WTC11 (cell line): ENCODE measurements around the gene RBM18. TPM values are rescaled to one million over a fixed set of nuclear protein-coding genes. Genes with fewer than 3 reads are reported as not detected.

ENCODE experiments used
- ATAC-seq: fragments of 200-7000 bp; cut with Tn5 transposase; 2 replicates; pipeline ENCODE4 v1.10.0; 2021; ENCODE audit warnings: mild to moderate bottlenecking, moderate library complexity
- CTCF ChIA-PET: fragments of 300-600 bp; sonication (Branson Sonifier 250); formaldehyde crosslinking; loops from one replicate; lab custom pipeline; 2021; ENCODE audit warnings: antibody characterized with exemption; lab: Charles Lee
- POLR2A ChIA-PET: fragments of 350-600 bp; sonication (Branson Sonifier 250); formaldehyde crosslinking; loops from one replicate; lab custom pipeline; 2021; ENCODE audit warnings: antibody characterized with exemption; lab: Charles Lee
- DNase-seq: peaks from one replicate; pipeline ENCODE4 v3.0.0; 2021; ENCODE audit warnings: low spot score
- H3K27ac Mint-ChIP-seq: 2 replicates; pipeline ENCODE4 v1.8.0; 2021; ENCODE audit warnings: mixed read lengths
- H3K27me3 Mint-ChIP-seq: 2 replicates; pipeline ENCODE4 v1.8.0; 2021; ENCODE audit warnings: low read depth, mild to moderate bottlenecking, moderate library complexity, mixed read lengths
- H3K36me3 Mint-ChIP-seq: 2 replicates; pipeline ENCODE4 v1.8.0; 2021; ENCODE audit warnings: mixed read lengths
- H3K4me1 Mint-ChIP-seq: 2 replicates; pipeline ENCODE4 v1.8.0; 2022; ENCODE audit warnings: mixed read lengths
- H3K4me3 Mint-ChIP-seq: 2 replicates; pipeline ENCODE4 v1.8.0; 2021; ENCODE audit warnings: mild to moderate bottlenecking, moderate library complexity, mixed read lengths
- H3K9me3 Mint-ChIP-seq: 2 replicates; pipeline ENCODE4 v1.8.0; 2021; ENCODE audit warnings: mixed read lengths
- ATF3 ChIP-seq: sonication (generic); formaldehyde crosslinking; conservative IDR thresholded peaks from 2 replicates; pipeline ENCODE4 v1.8.1; 2022; ENCODE audit warnings: mild to moderate bottlenecking, missing genetic modification reagents
- CDX4 ChIP-seq: fragments of 250-450 bp; sonication (Bioruptor Pico); IDR thresholded peaks from 2 replicates; pipeline ENCODE4 v1.9.0; 2021; ENCODE audit warnings: moderate library complexity, mild to moderate bottlenecking, inconsistent platforms, borderline replicate concordance
- E2F4 ChIP-seq: sonication (generic); formaldehyde crosslinking; IDR thresholded peaks from 2 replicates; pipeline ENCODE4 v1.8.1; 2022; ENCODE audit warnings: low read depth, mild to moderate bottlenecking, moderate library complexity, missing genetic modification reagents, borderline replicate concordance
- FOXP1 ChIP-seq: sonication (generic); formaldehyde crosslinking; IDR thresholded peaks from 2 replicates; pipeline ENCODE4 v1.8.0; 2022; ENCODE audit warnings: missing genetic modification reagents, mild to moderate bottlenecking, moderate library complexity, borderline replicate concordance
- GABPB1 ChIP-seq: sonication (generic); formaldehyde crosslinking; IDR thresholded peaks from 2 replicates; pipeline ENCODE4 v1.8.1; 2023; ENCODE audit warnings: mild to moderate bottlenecking, missing genetic modification reagents
- GRHL2 ChIP-seq: fragments of 250-450 bp; sonication (Bioruptor Pico); IDR thresholded peaks from 2 replicates; pipeline ENCODE4 v1.8.0; 2022; ENCODE audit warnings: mild to moderate bottlenecking, moderate library complexity; ENCODE audit not compliant: insufficient replicate concordance, severe bottlenecking
- NFATC4 ChIP-seq: fragments of 250-450 bp; sonication (Bioruptor Pico); IDR thresholded peaks from 2 replicates; pipeline ENCODE4 v1.9.0; 2021; ENCODE audit warnings: mild to moderate bottlenecking
- NR2C2 ChIP-seq: sonication (generic); formaldehyde crosslinking; IDR thresholded peaks from 2 replicates; pipeline ENCODE4 v1.8.0; 2022; ENCODE audit warnings: mild to moderate bottlenecking, missing genetic modification reagents
- SMAD4 ChIP-seq: sonication (generic); formaldehyde crosslinking; IDR thresholded peaks from 2 replicates; pipeline ENCODE4 v1.8.0; 2022; ENCODE audit warnings: mild to moderate bottlenecking, missing genetic modification reagents
- SOX15 ChIP-seq: fragments of 250-450 bp; sonication (Bioruptor Pico); IDR thresholded peaks from 2 replicates; pipeline ENCODE4 v1.9.0; 2021; ENCODE audit warnings: mild to moderate bottlenecking
- TEAD1 ChIP-seq: sonication (generic); formaldehyde crosslinking; IDR thresholded peaks from 2 replicates; pipeline ENCODE4 v1.8.0; 2022; ENCODE audit warnings: mild to moderate bottlenecking, missing genetic modification reagents
- TP53 ChIP-seq: sonication (generic); formaldehyde crosslinking; IDR thresholded peaks from 2 replicates; pipeline ENCODE4 v1.8.1; 2023; ENCODE audit warnings: mild to moderate bottlenecking, missing genetic modification reagents
- ZNF138 ChIP-seq: sonication (generic); formaldehyde crosslinking; conservative IDR thresholded peaks from 2 replicates; pipeline ENCODE4 v1.8.1; 2022; ENCODE audit warnings: mild to moderate bottlenecking, moderate library complexity, missing genetic modification reagents
- ZNF232 ChIP-seq: sonication (generic); formaldehyde crosslinking; IDR thresholded peaks from 2 replicates; pipeline ENCODE4 v1.8.0; 2022; ENCODE audit warnings: mild to moderate bottlenecking, missing genetic modification reagents
- ZNF263 ChIP-seq: sonication (generic); formaldehyde crosslinking; IDR thresholded peaks from 2 replicates; pipeline ENCODE4 v1.8.1; 2022; ENCODE audit warnings: low read depth, mild to moderate bottlenecking, moderate library complexity, missing genetic modification reagents
- ZNF416 ChIP-seq: fragments of 250-450 bp; sonication (Bioruptor Pico); IDR thresholded peaks from 2 replicates; pipeline ENCODE4 v1.9.0; 2021; ENCODE audit warnings: mild to moderate bottlenecking, inconsistent platforms
- ZNF423 ChIP-seq: fragments of 250-450 bp; sonication (Bioruptor Pico); IDR thresholded peaks from 2 replicates; pipeline ENCODE4 v2.1.2; 2022; ENCODE audit warnings: mild to moderate bottlenecking, moderate library complexity
- total RNA-seq: library from RNA; stranded (reverse); gene quantifications from 3 replicates; pipeline ENCODE4 v1.2.3, GENCODE V29; 2021
- TF ChIP-seq, protein P1 (sequence below): sonication (generic); formaldehyde crosslinking; IDR thresholded peaks from 2 replicates; pipeline ENCODE4 v1.8.0; 2023; ENCODE audit warnings: missing genetic modification reagents
- TF ChIP-seq, protein P2 (sequence below): sonication (generic); formaldehyde crosslinking; conservative IDR thresholded peaks from 2 replicates; pipeline ENCODE4 v1.8.1; 2023; ENCODE audit warnings: mild to moderate bottlenecking, low read depth, missing genetic modification reagents, moderate library complexity

RBM18 gene
- total RNA-seq, 1 experiment from 2014 or later = 11.4 TPM

DNA sequence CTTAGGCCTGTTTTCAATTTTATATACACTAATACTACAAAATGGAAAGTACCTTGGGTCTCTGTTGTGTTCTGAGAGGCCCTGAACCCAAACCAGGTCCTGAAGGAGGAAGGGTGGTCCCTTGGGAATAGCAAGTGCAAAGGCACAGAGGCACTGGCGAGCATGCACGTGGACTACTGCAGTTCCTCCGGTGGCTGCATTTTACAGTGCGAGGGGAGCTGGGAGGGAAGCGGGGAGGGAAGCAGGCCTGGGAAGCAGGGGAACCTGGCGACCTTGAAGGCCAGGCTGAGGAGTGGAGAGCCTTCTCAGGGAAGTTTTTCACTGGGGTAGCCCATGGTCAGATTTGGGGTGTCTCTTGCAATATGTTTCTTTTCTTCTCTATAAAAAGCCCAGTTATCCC is 71.0 kb downstream of the RBM18 start:
- DNase-seq (no peak), ATAC-seq (no peak)
- H3K4me3 Mint-ChIP-seq = no peak overlapping the region
- TF ChIP-seq NFATC4 (CRISPR knock-in tag) (no peak), ZNF423 (CRISPR knock-in tag) (no peak), SOX15 (no peak), FOXP1 (CRISPR knock-in tag) (no peak), TP53 (no peak), CDX4 (CRISPR knock-in tag) (no peak), ZNF138 (no peak), ZNF232 (CRISPR knock-in tag) (no peak), SMAD4 (CRISPR knock-in tag) (no peak), ZNF416 (CRISPR knock-in tag) (no peak)
- H3K27me3 Mint-ChIP-seq = no peaks in the 10 kb centered on the region
- ChIA-PET CTCF (interaction anchor here (0.8 to 4.0 kb wide), 2 partner anchors 68 to 70 kb away, joined by 4 to 26 read pairs; no protein-coding TSS in a partner anchor), POLR2A (interaction anchor here (1.0 kb wide), 1 partner anchor 56 kb away, joined by 3 read pairs; no protein-coding TSS in a partner anchor)
- no peak overlapping the region for H3K27ac Mint-ChIP-seq
- no peaks in the 10 kb centered on the region for H3K9me3 Mint-ChIP-seq
- H3K36me3 Mint-ChIP-seq = no peaks in the 10 kb centered on the region
- H3K4me1 Mint-ChIP-seq = peaks cover 20% of the 10 kb centered on the region

DNA sequence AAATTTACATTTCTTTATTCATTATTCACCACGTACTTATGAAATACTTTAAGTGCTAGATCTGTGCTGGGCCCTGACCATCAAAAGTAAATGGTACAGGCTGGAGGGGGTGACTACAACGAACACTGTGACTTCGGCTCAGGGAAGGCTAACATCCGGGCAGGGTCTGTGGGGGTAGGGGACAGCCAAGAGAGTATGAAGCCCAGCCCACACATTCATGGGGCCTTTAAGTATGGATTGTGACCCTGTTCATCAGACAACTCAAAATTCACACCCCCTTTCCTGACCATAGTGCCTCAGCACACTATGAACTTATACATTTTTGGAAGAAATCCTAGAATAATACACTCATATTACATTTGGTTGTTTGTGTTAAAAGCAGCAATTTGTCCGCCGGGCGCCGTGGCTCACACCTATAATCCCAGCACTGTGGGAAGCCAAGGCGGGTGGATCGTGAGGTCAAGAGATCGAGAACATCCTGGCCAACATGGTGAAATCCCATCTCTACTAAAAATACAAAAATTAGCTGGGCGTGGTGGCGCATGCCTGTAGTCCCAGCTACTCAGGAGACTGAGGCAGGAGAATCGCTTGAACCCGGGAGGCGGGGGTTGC is 71.6 kb downstream of the RBM18 start:
- peaks cover 20% of the 10 kb centered on the region for H3K4me1 Mint-ChIP-seq
- ATAC-seq (no peak), DNase-seq (no peak)
- CTCF ChIA-PET = interaction anchor here (0.8 to 4.0 kb wide), 7 partner anchors 11 to 158 kb away, joined by 3 to 26 read pairs (median 4); no protein-coding TSS in a partner anchor
- H3K4me3 Mint-ChIP-seq = no peak overlapping the region
- POLR2A ChIA-PET = interaction anchor here (0.6 kb wide), 1 partner anchor 87 kb away, joined by 9 read pairs; no protein-coding TSS in a partner anchor
- no peaks in the 10 kb centered on the region for H3K36me3 Mint-ChIP-seq
- H3K9me3 Mint-ChIP-seq = no peaks in the 10 kb centered on the region
- H3K27me3 Mint-ChIP-seq = no peaks in the 10 kb centered on the region
- no peak overlapping the region for H3K27ac Mint-ChIP-seq
- TF ChIP-seq SMAD4 (CRISPR knock-in tag) (no peak), NR2C2 (CRISPR knock-in tag) (no peak), GABPB1 (no peak), TEAD1 (no peak), TP53 (no peak), E2F4 (no peak), ZNF263 (no peak), GRHL2 (no peak), ATF3 (CRISPR knock-in tag) (no peak)
- TF ChIP-seq, protein P1, sequence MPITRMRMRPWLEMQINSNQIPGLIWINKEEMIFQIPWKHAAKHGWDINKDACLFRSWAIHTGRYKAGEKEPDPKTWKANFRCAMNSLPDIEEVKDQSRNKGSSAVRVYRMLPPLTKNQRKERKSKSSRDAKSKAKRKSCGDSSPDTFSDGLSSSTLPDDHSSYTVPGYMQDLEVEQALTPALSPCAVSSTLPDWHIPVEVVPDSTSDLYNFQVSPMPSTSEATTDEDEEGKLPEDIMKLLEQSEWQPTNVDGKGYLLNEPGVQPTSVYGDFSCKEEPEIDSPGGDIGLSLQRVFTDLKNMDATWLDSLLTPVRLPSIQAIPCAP = no peak
- TF ChIP-seq, protein P2, sequence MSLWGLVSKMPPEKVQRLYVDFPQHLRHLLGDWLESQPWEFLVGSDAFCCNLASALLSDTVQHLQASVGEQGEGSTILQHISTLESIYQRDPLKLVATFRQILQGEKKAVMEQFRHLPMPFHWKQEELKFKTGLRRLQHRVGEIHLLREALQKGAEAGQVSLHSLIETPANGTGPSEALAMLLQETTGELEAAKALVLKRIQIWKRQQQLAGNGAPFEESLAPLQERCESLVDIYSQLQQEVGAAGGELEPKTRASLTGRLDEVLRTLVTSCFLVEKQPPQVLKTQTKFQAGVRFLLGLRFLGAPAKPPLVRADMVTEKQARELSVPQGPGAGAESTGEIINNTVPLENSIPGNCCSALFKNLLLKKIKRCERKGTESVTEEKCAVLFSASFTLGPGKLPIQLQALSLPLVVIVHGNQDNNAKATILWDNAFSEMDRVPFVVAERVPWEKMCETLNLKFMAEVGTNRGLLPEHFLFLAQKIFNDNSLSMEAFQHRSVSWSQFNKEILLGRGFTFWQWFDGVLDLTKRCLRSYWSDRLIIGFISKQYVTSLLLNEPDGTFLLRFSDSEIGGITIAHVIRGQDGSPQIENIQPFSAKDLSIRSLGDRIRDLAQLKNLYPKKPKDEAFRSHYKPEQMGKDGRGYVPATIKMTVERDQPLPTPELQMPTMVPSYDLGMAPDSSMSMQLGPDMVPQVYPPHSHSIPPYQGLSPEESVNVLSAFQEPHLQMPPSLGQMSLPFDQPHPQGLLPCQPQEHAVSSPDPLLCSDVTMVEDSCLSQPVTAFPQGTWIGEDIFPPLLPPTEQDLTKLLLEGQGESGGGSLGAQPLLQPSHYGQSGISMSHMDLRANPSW = no peak
- TF ChIP-seq, all 79 proteins: peak for 0
